Measurements from ENCODE around the gene DYNLT5.
"Not testable (repeated sequence)": the region's sequence is repeated elsewhere in the genome, so short reads cannot be mapped to it uniquely, and the experiment has no call there.

Gene DYNLT5

DNA sequence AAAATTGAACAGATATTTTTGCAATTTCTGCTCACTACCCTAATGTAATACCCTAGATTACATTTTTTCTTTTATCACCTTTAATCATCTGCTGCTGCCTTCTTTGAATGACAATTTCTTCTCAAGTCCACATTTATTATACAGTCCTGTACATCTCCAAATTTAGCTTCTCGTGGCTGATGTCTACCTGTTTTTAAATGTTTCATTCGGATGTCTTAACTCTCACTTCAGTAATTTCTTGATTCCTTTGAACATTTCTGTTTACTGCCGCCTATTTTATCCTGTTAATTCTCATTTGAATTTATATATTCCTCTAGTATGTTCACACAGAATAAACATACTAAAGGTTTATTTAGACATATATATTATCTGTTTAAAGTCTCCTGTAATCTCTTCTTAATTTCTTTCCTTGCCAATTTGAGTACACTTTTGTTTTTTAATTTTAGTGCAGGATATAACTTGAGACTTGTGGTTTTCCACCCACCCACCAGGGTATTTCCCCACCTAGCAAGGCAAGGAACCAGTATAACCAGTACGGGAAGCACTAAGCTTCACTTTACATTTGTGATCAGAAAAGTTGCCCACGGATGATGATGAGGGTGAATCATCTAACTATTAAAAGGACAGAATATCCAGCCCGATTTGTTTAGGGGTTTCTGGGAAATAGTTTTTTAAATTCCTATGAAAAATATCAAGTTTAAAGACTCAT, 36.1 kb downstream of the DYNLT5 start:
- DNase-seq (ENCODE audit: low read depth), result no peak

DNA sequence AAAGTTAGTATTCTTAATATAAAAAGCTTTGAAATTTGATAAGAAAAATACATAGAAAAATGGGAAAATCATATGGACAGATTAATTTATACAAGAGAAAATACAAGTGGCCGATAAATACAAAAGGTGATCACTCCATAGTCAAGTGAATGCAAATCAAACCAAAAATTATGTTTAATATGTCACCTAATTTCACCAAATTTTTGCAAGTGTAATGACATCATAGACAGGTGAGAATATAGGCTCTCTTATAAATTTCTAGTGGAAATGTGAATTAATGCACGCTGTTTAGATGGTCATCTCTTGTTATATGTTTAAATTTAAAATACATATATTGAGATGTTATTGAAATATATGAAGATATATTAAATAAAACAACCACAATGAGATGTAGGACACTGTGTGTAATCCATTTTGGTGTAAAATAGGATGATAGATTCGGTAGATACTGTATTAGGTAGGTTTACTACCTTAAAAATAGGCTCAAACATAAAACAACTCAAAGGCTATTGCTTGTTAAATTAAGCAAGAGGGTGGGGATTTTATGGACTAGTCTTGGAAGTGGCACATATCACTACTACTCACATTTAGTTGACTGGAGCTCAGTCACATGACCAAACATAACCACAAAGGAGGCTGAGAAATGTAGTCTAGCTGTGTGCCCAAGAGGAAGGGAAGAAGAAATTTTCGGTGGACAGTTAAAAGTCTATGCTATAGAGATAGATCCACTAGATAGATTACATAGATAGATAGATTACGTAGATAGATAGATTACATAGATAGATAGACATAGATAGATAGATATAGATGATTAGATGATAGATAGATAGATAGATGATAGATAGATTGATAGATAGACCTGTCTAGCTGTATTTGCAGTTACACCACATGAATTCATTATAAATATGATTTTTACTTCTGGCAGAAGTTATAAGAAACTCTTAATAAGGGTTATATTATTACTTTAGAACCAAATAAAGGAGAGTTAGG, 39.7 kb downstream of the DYNLT5 start:
- DNase-seq (ENCODE audit: low read depth), result no peak

- DNase-seq (ENCODE audit: low read depth), result not testable (repeated sequence)
Measured at GRCh38 chr1:66795839-66796238, 43.6 kb downstream of the DYNLT5 start.

DNA sequence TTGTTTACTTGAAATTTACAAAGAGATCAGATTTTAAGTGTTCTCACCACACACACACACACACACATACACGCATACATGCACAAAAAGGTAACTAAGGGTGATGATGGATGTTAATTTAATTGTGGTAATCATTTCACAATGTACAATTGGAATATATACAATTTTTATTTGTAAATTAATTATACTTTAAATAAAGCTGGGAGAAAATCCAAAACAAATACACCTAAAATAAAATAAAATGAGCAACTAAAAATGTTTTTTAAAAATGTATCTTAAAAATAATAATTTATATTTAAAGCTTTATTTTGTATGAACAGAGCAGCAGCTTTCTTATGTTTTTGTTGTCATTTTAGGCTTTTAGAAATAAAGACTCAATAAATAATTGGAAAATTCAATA, 57.0 kb downstream of the DYNLT5 start:
- DNase-seq (ENCODE audit: low read depth), result no peak

DNA sequence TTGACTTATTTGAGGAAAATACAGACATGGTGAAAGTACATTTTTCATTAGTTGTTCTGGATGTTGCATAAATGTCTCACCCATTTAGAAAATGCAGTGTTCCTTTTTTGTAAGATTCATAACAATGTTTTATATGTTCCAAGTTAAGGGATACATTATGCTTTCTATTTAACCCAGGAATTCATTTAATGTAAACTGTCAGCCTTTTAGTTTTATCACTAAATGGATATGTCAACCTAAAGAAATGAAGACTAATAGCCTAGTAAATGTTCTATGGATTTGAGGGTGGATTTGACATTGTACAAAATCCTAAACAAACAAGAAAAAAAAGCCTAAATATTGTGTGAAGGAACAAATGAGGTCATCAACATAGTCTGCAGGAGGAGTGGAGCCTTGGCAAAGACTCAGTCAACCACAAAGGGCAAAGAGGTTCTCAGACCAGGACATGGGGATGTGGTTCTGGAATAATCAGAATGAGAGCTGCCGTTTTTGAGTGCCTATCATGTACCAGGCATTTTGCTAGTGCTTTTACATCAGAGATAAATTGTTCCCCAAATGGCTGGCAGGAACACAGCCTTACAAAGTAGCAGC, 57.6 kb downstream of the DYNLT5 start:
- DNase-seq (ENCODE audit: low read depth), result no peak

- no peak for DNase-seq (ENCODE audit: low read depth)
Measured at GRCh38 chr1:66824771-66825170, 72.5 kb downstream of the DYNLT5 start.
